PFSK-1 (cell line): ENCODE measurements around the gene UIMC1.

Source experiments
- FOXP2 ChIP-seq: optimal IDR thresholded peaks from 2 replicates; pipeline ENCODE3; 2011; ENCODE audit warnings: borderline replicate concordance, control low read depth, inconsistent platforms; ENCODE audit not compliant: insufficient read depth; ENCODE audit errors: extremely low read length, extremely low read depth
- POLR2AphosphoS5 ChIP-seq: IDR thresholded peaks from 2 replicates; pipeline ENCODE4 v1.6.1; 2012; ENCODE audit warnings: low read depth, mild to moderate bottlenecking, control low read depth, low read length, moderate library complexity
- REST ChIP-seq, 2 experiments: IDR thresholded peaks; 2 replicates each; pipeline versions ENCODE4 v1.6.1 to v1.8.0; 2011 to 2012; ENCODE audit warnings: low read depth in 2 of 2, low read length in 2 of 2, control low read depth in 1 of 2, inconsistent platforms in 1 of 2, mild to moderate bottlenecking in 1 of 2, moderate library complexity in 1 of 2; ENCODE audit not compliant: insufficient read depth in 1 of 2
- SIN3A ChIP-seq: IDR thresholded peaks from 2 replicates; pipeline ENCODE4 v1.6.1; 2012; ENCODE audit warnings: mild to moderate bottlenecking, low read length, moderate library complexity, borderline replicate concordance; ENCODE audit not compliant: insufficient read depth
- TAF1 ChIP-seq: IDR thresholded peaks from 2 replicates; pipeline ENCODE4 v1.6.1; 2012; ENCODE audit warnings: low read length, control low read depth, borderline replicate concordance; ENCODE audit not compliant: insufficient read depth

The UIMC1 gene

GRCh38 chr5:176882567-176882903 is 124.0 kb downstream of the UIMC1 start:
- TF ChIP-seq FOXP2 (no peak), REST (IDR thresholded peaks at IDR 0.05; ENCODE audit: insufficient read depth in 1 of 2, low read depth in 2 of 2, low read length in 2 of 2) (no peak), TAF1 (no peak), SIN3A (no peak), POLR2AphosphoS5 (no peak)

GRCh38 chr5:176881816-176882566 is 124.6 kb downstream of the UIMC1 start:
- TF ChIP-seq FOXP2 (no peak), SIN3A (no peak), POLR2AphosphoS5 (no peak), TAF1 (no peak), REST (IDR thresholded peaks at IDR 0.05; ENCODE audit: insufficient read depth in 1 of 2, low read depth in 2 of 2, low read length in 2 of 2) (no peak)

GRCh38 chr5:176881021-176881749 is 125.4 kb downstream of the UIMC1 start:
- no peak for TF ChIP-seq TAF1
- no peak for TF ChIP-seq FOXP2
- TF ChIP-seq REST (IDR thresholded peaks at IDR 0.05; ENCODE audit: insufficient read depth in 1 of 2, low read depth in 2 of 2, low read length in 2 of 2): no peak
- TF ChIP-seq SIN3A: no peak
- no peak for TF ChIP-seq POLR2AphosphoS5

- TF ChIP-seq FOXP2 (no peak), POLR2AphosphoS5 (no peak)
Observed at GRCh38 chr5:176880366-176881020, 126.1 kb downstream of the UIMC1 start.

- TF ChIP-seq SIN3A (no peak), TAF1 (no peak), FOXP2 (no peak), REST (IDR thresholded peaks at IDR 0.05; ENCODE audit: insufficient read depth in 1 of 2, low read depth in 2 of 2, low read length in 2 of 2) (no peak), POLR2AphosphoS5 (no peak)
Observed at GRCh38 chr5:176879663-176880361, 126.8 kb downstream of the UIMC1 start.
